Cerebellar nuclear complex (tissue), 1 donor: ENCODE results near the gene LRP10.
"Not testable (repeated sequence)": the region's sequence is repeated elsewhere in the genome, so short reads cannot be mapped to it uniquely, and the experiment has no call there.

Source experiments
- DNase-seq, 2 experiments: peaks; one replicate each; lab custom pipeline; 2025; lab: John Stamatoyannopoulos, UW

The LRP10 gene, protein sequence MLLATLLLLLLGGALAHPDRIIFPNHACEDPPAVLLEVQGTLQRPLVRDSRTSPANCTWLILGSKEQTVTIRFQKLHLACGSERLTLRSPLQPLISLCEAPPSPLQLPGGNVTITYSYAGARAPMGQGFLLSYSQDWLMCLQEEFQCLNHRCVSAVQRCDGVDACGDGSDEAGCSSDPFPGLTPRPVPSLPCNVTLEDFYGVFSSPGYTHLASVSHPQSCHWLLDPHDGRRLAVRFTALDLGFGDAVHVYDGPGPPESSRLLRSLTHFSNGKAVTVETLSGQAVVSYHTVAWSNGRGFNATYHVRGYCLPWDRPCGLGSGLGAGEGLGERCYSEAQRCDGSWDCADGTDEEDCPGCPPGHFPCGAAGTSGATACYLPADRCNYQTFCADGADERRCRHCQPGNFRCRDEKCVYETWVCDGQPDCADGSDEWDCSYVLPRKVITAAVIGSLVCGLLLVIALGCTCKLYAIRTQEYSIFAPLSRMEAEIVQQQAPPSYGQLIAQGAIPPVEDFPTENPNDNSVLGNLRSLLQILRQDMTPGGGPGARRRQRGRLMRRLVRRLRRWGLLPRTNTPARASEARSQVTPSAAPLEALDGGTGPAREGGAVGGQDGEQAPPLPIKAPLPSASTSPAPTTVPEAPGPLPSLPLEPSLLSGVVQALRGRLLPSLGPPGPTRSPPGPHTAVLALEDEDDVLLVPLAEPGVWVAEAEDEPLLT

DNA sequence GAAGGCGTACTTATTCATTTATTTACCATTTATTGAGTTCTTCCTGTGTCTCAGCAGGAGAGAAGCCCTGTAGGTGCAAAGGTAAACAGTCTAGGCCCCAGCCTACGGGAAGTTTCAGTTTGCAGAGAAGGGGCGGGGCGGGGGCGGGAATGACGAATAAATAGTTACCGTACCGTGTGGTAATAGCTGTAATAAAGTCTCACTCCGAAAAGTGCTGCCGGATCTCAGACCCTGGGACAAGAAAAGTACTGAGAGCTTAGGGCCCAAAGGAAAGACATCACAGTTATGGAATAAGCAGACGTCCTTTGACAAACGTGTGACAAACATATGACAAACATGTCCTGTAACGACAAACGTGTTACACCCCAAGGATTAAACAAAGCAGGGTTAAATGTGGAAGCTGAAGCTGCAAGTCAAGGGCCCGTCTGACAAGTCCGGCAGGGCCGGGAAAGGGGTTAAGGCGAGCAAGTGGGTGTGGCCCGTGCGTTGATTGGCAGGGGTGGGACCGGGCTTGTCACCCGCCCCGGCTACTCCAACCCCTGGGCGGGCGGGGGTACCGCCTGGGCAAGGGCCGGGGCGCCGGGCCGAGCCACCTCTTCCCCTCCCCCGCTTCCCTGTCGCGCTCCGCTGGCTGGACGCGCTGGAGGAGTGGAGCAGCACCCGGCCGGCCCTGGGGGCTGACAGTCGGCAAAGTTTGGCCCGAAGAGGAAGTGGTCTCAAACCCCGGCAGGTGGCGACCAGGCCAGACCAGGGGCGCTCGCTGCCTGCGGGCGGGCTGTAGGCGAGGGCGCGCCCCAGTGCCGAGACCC, at the start of gene LRP10:
TSS of gene LRP10 (plus strand) at position 517 of the 809 bp plus-strand sequence. CDS start 564 bp downstream, outside the sequence.
- DNase-seq: no peak

GRCh38 chr14:22822016-22822570, 49.4 kb upstream of the LRP10 start:
- no peak for DNase-seq

- DNase-seq: no peak
These were observed 48.9 kb upstream of the LRP10 start for GRCh38 chr14:22822571-22823098.

DNA sequence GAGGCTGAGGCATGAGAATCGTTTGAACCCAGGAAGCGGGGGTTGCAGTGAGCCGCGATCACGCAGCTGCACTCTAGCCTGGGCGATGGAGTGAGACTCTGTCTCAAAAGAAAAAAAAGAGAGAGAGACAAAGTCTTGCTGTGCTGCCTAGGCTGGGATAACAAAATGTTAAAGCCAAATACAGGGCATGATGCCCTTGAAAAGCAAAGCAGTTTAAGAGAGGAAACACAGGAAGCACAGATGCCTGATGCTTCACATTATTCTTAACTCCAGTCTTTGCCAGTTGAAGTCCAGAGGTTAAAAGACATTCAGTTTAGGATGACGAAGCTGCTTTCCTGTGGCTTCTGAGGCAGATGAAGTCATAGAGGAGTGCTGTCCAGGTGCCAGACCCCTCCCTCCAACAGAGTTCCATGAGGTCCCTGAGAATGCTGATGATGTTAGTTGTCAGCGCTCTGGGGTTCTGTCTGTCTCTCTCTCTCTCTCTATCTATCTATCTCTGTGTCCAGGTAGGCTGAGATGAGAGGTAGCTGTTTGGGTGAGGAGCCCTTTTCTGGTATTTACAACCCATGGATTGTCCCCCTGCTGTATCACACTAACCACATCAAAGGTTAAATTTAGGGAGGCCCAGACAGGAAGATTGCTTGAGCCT, 46.7 kb upstream of the LRP10 start:
- DNase-seq: no peak

DNA sequence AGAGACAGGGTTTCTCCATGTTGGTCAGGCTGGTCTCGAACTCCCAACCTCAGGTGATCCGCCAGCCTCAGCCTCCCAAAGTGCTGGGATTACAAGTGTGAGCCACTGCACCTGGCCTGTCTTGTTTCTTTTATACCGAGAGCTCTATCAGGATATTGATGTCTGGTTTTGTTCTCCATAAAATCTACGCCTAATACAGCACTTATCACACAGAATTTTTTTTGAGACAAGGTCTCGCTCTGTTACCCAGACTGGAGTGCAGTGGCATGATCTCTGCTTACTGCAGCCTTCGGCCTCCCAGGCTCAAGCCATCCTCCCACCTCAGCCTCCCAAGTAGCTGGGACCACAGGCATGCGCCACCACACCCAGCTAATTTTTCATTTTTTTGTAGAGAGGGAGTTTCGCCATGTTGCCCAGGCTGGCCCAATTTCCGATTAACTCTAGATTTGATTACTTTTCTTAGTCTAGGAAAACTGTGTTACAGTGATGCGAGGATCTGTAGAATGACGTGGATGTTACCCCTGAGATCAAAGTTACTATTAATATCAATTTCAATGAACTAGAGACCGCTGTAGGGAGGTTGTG, 42.4 kb upstream of the LRP10 start:
- not testable (repeated sequence) for DNase-seq

DNA sequence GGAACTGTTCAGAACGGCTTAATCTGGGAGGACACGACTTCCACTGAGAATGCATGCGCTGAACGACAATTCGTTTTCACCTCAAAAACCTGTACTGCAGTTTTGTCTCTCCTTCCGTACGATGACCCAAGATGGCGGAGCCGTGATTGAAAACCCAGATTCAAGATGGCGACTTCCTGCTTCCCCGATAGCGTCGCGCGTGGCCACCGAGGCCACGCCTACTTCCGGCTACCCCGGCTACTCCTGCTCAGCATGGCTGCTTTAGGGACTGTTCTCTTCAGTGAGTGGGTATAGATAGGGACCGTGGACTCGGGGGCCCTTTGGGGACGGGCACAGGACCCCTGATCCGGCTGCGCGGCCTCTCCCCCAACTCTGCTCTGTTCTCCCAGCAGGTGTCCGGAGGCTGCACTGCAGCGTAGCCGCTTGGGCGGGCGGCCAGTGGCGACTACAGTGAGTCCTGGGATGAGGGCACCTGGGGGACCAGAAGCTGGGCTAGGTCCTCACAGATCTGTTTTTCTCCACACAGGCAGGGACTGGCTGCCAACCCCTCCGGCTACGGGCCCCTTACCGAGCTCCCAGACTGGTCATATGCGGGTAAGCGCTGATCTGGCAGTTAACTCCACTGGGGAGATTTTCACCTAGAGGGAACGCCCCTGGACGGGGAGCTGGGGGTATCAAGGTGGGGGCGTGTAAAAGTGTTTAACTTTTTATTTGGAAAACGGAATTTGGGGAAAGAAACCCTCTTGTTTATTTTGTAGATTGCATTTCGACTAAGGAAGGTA, 41.7 kb upstream of the LRP10 start, which contains the start of gene MRPL52:
TSS of gene MRPL52 (plus strand) at position 227 of the 782 bp plus-strand sequence. CDS start at position 253, 26 bp downstream.
- peak; percentile 54 to 60 for DNase-seq

GRCh38 chr14:22830443-22831010, 41.0 kb upstream of the LRP10 start:
- DNase-seq: no peak

DNA sequence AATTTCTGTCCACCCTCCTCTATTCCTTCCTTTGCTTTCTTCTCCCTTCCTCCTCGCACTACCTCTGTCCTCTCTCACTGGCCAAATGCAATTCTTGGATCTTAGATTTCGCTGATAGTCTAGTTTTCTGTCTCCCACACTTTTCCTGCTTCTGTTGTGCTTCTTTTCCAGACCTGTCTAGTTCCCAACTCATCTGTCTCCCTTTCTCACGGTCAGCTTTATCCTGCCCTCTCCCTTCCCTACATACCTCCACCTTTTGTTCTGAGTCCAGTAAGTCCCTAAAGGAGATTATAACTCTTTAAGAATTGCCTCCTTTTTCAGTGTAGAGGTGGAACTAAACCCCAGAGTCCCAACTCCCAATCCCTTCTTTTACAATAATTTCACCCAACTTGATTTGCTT, 36.0 kb upstream of the LRP10 start:
- DNase-seq: no peak

DNA sequence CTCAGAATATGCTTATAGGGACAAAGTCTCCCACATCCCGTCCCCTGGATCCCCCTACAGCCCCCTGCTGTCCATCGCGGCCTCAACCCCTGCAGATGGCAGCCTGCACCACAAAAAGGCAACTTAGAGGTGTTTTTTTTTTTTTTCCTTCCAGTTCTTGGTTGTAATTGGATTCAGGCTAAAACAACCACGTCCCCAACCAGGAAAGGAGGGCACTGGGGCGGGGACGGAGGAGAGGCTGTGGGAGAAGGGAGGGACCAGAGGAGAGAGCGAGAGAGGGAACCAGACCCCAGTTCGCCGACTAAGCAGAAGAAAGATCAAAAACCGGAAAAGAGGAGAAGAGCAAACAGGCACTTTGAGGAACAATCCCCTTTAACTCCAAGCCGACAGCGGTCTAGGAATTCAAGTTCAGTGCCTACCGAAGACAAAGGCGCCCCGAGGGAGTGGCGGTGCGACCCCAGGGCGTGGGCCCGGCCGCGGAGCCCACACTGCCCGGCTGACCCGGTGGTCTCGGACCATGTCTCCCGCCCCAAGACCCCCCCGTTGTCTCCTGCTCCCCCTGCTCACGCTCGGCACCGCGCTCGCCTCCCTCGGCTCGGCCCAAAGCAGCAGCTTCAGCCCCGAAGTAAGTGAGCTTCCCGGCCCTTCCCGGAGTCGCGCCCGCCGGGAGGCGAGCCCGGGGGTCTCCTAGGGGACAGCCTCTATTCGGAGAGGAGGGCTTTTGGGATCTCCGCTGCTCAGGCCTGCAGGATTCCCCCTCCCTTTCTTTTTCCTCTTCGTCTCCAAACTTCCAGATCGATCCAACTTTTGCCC, 35.0 kb upstream of the LRP10 start, which contains the start of gene MMP14:
TSS of gene MMP14 (plus strand) at position 285 of the 813 bp plus-strand sequence. CDS start at position 518, 233 bp downstream.
- no peak for DNase-seq

DNA sequence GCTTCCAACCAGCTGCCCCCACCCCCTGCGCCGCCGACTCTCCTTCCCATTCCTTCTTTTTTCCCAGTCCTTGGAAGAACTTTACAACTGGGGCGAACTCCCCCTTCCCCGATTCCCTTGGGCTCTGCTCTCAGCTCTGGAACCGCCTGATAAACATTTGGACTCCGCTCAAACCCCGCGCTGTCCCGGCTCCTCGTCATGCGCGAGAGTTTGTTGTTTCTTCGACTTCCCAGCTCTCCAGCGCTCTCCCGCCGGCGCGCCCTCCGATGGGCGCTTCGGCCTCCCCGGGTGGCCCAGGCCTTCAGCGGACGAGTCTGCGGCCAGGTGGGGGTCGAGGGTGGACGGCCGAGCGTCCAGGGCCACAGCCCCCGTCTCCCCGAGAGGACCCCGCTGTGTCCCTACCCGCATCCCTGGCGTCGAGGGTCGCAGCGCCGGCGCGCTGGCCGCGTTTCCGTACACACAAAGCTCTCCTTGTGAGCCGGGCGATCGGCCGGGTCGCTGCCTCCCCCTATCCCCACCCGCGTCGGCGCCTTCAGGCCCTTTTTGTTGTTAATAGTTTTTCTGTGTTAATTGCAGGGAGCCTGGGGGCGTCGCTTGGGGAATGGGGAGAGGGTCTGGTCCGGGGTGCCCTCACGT, 34.3 kb upstream of the LRP10 start:
- no peak for DNase-seq

DNA sequence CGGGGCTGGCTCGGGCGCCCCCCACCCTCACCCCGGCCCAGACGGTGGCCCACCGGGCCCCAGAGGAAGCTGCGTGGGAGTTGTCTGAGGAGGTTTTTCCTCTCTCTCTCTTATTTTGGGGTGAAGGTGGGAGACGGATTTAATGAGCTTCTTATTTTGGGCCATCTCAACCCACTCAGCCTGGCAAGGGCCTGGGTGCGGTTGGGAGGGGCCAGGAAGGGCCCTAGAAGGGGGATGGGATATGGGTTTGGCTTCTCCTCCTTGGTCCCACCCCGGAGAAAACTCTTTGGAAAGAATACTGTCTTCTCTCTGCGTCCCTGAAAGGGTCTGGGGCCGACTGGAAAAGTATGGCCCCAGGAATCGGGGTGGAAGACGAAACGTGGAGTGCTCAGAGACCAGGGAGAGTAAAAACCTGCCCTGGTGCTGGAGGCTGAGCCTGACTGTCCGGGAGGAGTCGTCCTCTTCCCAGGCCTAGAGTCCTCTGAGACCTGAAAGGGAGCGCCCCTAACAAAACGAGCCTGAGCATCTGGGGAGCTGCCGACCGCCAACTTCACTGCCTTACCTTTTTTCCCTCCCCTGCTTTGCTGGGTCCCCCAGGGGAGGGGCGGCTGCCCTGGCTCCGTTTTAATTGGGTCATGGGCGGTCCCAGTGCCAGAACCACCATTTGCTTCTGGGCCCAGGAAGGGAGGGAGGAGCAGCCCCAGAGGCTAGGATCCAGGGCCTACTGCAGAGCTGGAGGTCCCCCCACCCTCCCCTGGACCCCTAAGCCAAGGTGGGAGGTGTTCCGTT, 33.6 kb upstream of the LRP10 start:
- no peak for DNase-seq

DNA sequence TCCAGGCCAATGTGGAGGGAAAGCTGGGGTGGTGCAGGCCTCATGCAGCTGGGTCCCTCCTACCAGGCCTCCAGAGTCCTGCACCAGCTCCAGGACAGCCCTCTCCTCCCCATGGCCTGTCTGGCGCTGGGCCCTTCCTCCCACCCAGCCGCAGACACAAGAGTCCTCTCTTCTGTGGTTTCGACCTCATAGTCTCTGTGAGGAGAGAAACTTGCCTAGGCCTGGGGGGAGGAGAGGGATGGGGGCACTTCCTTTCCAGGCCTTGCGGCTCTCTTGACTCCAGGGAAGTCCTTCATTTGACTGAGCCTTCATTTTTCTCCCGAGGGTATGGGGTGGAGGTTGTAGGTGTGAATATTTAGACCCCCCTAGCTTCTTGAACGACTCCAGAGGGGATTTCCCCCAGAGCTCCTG, 32.9 kb upstream of the LRP10 start:
- no peak for DNase-seq

DNA sequence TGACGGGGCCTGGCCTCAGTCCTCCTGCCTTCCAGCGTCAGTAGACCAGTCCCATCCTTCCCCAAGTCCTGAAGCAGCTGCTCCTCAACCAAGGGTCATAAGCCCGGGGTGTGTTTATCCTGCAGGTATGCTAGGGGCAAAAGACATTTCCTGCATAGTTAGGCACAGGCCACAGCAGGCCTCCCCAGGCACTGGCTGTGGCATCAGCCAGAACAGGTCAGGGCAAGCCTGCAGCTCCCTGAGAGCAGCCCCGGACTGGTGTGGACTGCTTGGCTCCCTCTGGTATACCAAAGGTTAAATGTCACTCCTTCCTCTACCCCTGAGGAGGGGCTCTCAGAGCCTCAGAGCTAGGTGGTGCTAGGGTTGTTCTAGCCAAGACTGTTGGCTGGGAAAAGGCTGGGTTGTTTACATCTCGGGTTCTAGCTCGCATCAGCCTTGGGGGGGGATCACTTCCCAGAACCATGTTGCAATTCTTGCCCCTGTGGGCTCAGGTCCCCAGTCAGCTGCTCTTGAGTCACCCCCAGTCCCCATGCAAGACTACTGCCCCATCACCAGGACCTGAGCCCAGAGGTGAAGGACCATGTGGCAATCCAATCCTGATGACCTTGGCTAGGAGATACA, 32.3 kb upstream of the LRP10 start:
- DNase-seq: no peak

DNA sequence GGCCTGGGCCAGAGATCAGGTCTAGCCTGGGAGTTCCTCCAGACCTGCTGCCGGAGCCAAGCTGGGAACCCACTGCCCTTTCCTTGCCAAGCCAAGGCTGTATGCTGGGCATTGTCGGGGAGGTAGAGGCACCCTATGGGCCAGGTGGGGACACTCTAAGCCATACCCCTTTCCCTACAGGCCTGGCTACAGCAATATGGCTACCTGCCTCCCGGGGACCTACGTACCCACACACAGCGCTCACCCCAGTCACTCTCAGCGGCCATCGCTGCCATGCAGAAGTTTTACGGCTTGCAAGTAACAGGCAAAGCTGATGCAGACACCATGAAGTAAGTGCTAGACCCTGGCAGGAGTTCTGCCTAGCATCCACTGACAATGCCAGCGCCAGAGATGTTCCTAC, 30.2 kb upstream of the LRP10 start:
- DNase-seq: no peak

GRCh38 chr14:22841769-22842168, 29.8 kb upstream of the LRP10 start:
- no peak for DNase-seq

DNA sequence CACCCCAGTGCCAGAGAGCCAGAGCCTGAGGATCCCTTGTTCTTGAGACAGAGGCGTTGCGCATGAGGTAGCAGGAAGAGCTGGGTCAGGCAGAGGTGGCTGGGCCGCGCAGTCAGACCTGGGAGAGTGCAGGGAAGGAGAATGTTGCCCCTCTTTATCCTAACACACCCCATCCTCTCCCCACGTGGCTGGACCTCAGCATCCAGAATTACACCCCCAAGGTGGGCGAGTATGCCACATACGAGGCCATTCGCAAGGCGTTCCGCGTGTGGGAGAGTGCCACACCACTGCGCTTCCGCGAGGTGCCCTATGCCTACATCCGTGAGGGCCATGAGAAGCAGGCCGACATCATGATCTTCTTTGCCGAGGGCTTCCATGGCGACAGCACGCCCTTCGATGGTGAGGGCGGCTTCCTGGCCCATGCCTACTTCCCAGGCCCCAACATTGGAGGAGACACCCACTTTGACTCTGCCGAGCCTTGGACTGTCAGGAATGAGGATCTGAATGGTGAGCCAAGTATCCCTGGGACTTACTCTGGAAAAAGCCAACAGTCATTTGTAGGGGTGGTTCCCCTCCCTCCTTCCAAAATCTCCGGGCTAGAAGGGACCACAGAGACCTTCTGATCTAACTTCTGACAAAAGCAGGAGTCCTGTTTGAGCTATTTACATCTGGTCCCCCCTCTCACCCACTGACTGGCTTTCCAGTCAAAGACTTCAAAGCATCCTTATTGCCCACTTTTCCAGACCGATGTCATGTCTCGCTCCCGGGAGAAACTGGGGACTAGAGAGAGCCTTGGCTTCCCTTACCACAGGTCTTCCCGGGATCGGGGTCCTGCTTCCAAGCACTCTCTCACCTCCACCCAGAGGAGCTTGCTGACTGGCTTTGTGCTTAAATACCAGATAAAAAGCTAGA, 29.1 kb upstream of the LRP10 start:
- DNase-seq: no peak
